ENCODE measurements around the gene LIPT2. TPM values are rescaled to one million over a fixed set of nuclear protein-coding genes. Genes with fewer than 3 reads are reported as not detected.

LIPT2 gene
- polyA plus RNA-seq, 1 experiment: 2.1 TPM

DNA sequence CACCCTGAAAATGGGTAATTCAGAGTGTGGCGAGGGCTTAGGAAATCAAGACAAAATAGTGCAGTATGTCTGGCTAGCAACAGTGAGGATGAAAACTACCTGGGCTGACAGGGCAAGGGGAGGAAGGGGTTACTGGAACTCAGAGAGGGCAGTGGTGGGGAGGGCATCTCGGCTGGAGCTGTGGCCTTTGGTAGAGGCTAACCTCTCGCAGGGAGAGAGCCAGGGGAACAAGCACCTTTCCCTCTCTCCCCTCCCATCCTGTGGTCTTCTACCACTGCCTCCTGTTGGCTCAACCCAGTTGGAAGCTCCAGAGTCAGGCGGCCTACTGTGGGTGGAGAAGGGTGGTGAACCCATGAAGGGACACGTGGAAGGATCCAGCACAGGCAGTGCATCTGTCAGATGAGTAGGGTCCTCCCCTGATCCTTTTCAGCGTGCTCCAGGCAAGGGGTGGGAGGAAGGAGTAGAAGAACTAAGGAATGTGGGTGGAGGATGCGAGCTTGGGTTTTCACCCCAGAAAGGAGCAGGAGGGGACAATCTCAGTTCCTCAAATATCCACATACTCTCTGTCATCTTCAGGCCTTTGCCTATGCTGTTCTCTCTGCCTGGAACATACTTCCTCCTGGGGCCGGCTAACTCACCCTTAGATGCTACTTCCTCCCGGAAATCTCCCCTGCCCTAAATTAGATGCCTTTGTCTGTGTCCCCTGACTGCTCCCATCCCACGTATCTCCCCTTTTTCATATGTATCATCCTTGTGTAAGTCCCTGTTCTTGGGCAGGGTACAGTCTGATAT is 19.9 kb downstream of the LIPT2 start:
- DNase-seq (ENCODE audit: low read depth, low spot score): no peak
- ChIA-PET POLR2A (no interaction called here), CTCF (interaction anchor here (0.9 kb wide), 1 partner anchor 19 kb away, joined by 4 read pairs; no protein-coding TSS in a partner anchor)
- no peak overlapping the region for H3K4me3 ChIP-seq (ENCODE audit: low read depth, low read length)
- H3K27me3 ChIP-seq (ENCODE audit: control insufficient read depth, insufficient read depth, low read length): peaks cover 28% of the 10 kb centered on the region
- H3K9me3 ChIP-seq (ENCODE audit: control insufficient read depth, insufficient read depth, low read length): no peaks in the 10 kb centered on the region
- TF ChIP-seq, protein P1, sequence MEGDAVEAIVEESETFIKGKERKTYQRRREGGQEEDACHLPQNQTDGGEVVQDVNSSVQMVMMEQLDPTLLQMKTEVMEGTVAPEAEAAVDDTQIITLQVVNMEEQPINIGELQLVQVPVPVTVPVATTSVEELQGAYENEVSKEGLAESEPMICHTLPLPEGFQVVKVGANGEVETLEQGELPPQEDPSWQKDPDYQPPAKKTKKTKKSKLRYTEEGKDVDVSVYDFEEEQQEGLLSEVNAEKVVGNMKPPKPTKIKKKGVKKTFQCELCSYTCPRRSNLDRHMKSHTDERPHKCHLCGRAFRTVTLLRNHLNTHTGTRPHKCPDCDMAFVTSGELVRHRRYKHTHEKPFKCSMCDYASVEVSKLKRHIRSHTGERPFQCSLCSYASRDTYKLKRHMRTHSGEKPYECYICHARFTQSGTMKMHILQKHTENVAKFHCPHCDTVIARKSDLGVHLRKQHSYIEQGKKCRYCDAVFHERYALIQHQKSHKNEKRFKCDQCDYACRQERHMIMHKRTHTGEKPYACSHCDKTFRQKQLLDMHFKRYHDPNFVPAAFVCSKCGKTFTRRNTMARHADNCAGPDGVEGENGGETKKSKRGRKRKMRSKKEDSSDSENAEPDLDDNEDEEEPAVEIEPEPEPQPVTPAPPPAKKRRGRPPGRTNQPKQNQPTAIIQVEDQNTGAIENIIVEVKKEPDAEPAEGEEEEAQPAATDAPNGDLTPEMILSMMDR (IDR thresholded peaks at IDR 0.05; ENCODE audit: low read depth, low read length): no peak
- no peak overlapping the region for H3K27ac ChIP-seq (ENCODE audit: low read depth, low read length)

DNA sequence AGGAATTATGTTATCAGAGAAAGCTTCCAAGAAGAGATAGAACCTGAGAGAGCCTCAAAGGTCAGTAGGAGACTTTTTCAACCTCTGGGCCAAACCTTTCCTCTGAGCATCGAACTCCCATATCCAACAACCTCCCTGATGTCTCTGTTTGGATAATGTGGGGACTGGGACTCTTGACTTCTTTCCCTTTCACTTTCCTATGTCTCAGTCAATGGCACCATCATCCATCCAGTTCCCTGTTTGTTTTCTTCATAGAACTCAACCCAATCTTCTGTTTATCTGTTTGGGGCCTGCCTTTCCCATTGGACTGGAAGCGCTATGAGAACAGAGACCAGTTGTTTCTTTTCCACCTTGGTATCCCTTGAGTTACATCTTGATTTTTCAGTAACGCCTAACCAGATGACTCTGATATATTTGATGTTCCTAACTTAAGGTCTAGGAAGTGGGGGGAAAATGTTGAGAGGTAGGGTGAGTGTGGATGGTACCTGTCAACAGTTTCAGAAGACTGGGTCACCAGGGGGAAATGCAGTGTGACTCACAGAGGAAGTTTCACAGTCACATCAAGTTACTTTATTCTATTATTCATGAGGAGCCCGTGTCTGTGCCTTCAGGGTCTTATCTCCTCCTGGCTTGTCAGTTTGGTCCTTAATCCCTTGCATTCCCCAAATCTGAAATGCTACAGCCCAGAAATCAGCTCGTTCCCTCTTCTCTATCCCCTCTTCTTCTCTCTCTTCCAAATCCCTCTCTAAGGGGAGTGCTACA is 21.7 kb downstream of the LIPT2 start:
- Histone ChIP-seq H3K4me3 (ENCODE audit: low read depth, low read length) (no peak overlapping the region), H3K9me3 (ENCODE audit: control insufficient read depth, insufficient read depth, low read length) (no peaks in the 10 kb centered on the region; the same call in 1 of the 2 replicates), H3K27me3 (ENCODE audit: control insufficient read depth, insufficient read depth, low read length) (peaks cover 33% of the 10 kb centered on the region), H3K27ac (ENCODE audit: low read depth, low read length) (no peak overlapping the region)
- no peak for DNase-seq (ENCODE audit: low read depth, low spot score)
- TF ChIP-seq, protein P1 (IDR thresholded peaks at IDR 0.05; ENCODE audit: low read depth, low read length): no peak
- CTCF ChIA-PET: interaction anchor here (1.0 kb wide), 1 partner anchor 231 kb away, joined by 3 read pairs; no protein-coding TSS in a partner anchor
- POLR2A ChIA-PET: no interaction called here

DNA sequence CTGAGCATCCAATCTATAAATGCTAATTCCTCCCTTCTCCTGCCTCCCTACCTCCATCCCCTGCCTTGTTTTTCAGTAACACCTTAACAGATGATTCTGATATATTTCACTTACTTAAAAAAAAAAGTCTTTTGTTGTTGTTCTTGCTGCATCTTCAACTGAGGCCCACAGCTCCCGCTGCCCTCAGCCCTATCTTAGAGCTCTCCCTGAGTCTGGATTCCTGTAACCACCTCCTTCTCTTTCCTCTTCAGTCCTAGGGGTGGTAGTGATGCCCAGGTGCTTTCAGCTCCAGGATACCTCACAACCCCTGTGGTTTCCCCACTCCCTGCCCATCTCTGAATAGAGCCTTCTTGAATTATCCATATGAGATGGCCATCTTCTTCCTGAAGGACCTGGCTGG is 22.5 kb downstream of the LIPT2 start:
- ChIA-PET CTCF (no interaction called here), POLR2A (no interaction called here)
- TF ChIP-seq, protein P1 (IDR thresholded peaks at IDR 0.05; ENCODE audit: low read depth, low read length): no peak

DNA sequence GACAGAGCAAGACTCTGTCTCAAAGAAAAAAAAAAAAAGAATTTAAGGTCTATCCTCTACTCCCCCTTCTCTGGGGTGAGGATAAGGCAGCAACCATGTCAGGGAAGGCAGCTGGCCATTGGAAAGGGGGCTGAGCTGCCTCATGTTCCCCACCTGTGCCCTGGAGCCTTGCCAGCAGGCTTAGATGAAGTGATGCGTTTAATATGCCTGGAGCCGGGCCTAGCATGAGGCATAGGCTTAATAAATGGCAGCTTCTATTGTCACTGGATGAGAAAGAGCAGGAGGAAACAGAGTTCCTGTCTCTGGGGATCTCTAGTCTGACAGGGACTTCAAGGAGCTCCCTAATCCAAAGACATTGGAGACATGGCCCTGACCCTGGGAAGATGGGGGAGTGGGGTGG is 23.0 kb downstream of the LIPT2 start:
- DNase-seq (ENCODE audit: low read depth, low spot score): no peak
- CTCF ChIA-PET: interaction anchor here (0.5 kb wide), 2 partner anchors 93 to 101 kb away, joined by 3 to 5 read pairs; no protein-coding TSS in a partner anchor
- peaks cover 42% of the 10 kb centered on the region for H3K27me3 ChIP-seq (ENCODE audit: control insufficient read depth, insufficient read depth, low read length)
- TF ChIP-seq, protein P1 (IDR thresholded peaks at IDR 0.05; ENCODE audit: low read depth, low read length): no peak
- POLR2A ChIA-PET: no interaction called here
- no peak overlapping the region for H3K27ac ChIP-seq (ENCODE audit: low read depth, low read length)
- no peak overlapping the region for H3K4me3 ChIP-seq (ENCODE audit: low read depth, low read length)
- H3K9me3 ChIP-seq (ENCODE audit: control insufficient read depth, insufficient read depth, low read length): no peaks in the 10 kb centered on the region; the same call in 1 of the 2 replicates

More for the DNA sequence above, 22.5 kb downstream of the LIPT2 start:
- Histone ChIP-seq H3K9me3 (ENCODE audit: control insufficient read depth, insufficient read depth, low read length) (no peaks in the 10 kb centered on the region; the same call in 1 of the 2 replicates), H3K27ac (ENCODE audit: low read depth, low read length) (no peak overlapping the region), H3K27me3 (ENCODE audit: control insufficient read depth, insufficient read depth, low read length) (peaks cover 41% of the 10 kb centered on the region), H3K4me3 (ENCODE audit: low read depth, low read length) (no peak overlapping the region)
- DNase-seq (ENCODE audit: low read depth, low spot score): no peak

DNA sequence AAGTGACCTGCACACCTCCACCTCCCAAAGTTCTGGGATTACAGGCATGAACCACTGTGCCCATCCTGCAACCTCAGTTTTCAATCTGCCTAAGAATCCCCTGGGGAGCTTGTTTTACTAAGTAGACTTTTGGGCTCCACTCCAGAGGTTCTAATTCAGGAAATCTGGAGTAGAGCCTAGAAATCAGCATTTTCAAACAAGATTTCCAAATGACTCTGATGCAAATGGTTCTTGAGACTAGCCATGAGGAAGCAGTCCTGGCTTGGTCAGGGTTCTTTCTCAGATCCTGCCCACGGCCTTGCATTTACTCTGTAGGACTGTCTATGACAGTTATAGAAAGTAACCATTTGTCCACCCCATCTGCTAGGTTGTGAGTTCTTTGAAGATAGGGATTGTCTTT is 24.6 kb downstream of the LIPT2 start:
- Histone ChIP-seq H3K27ac (ENCODE audit: low read depth, low read length) (no peak overlapping the region), H3K27me3 (ENCODE audit: control insufficient read depth, insufficient read depth, low read length) (peaks cover 45% of the 10 kb centered on the region), H3K9me3 (ENCODE audit: control insufficient read depth, insufficient read depth, low read length) (no peaks in the 10 kb centered on the region; the same call in 1 of the 2 replicates), H3K4me3 (ENCODE audit: low read depth, low read length) (no peak overlapping the region)
- ChIA-PET CTCF (no interaction called here), POLR2A (no interaction called here)
- TF ChIP-seq, protein P1 (IDR thresholded peaks at IDR 0.05; ENCODE audit: low read depth, low read length): no peak
- DNase-seq (ENCODE audit: low read depth, low spot score): no peak
